ENCODE results near the gene CNKSR1.

CNKSR1 gene

DNA sequence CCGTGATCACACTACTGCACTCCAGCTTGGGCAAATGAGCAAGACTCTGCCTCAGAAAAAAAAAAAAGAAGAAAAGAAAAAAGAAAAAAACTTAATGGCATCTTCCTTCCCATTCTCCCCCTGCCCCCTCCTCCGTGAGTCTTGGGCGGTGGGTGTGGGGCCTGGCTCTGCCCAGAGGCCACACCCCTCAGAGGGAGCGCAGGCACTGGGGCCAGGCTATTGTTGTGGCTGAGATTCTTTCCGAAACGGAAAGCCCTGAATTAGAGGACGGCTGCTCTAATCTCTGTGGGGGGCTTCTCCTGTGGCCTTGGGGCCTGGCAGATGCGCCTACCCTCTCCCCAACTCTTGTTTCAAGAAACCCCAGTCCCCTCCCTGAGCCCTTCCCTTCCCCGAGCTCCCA is 22.5 kb upstream of the CNKSR1 start:
- Histone ChIP-seq H3K4me3 (ENCODE audit: low read depth, low read length) (no peak overlapping the region), H3K36me3 (ENCODE audit: control insufficient read depth, insufficient read depth, low read length) (no peaks in the 10 kb centered on the region), H3K79me2 (no peaks in the 10 kb centered on the region), H2AFZ (no peak overlapping the region), H3K4me1 (no peaks in the 10 kb centered on the region), H3K4me2 (ENCODE audit: low read length) (no peak overlapping the region), H3K9me3 (ENCODE audit: control insufficient read depth, low read length) (no peaks in the 10 kb centered on the region), H3K9ac (no peak overlapping the region), H3K27ac (peak overlapping the region; percentile 68), H3K27me3 (ENCODE audit: control insufficient read depth, insufficient read depth, low read length) (no peaks in the 10 kb centered on the region)
- TF ChIP-seq, protein P1, sequence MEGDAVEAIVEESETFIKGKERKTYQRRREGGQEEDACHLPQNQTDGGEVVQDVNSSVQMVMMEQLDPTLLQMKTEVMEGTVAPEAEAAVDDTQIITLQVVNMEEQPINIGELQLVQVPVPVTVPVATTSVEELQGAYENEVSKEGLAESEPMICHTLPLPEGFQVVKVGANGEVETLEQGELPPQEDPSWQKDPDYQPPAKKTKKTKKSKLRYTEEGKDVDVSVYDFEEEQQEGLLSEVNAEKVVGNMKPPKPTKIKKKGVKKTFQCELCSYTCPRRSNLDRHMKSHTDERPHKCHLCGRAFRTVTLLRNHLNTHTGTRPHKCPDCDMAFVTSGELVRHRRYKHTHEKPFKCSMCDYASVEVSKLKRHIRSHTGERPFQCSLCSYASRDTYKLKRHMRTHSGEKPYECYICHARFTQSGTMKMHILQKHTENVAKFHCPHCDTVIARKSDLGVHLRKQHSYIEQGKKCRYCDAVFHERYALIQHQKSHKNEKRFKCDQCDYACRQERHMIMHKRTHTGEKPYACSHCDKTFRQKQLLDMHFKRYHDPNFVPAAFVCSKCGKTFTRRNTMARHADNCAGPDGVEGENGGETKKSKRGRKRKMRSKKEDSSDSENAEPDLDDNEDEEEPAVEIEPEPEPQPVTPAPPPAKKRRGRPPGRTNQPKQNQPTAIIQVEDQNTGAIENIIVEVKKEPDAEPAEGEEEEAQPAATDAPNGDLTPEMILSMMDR (IDR thresholded peaks at IDR 0.05) = no peak

- no peaks in the 10 kb centered on the region for H3K79me2 ChIP-seq
- no peak overlapping the region for H3K9ac ChIP-seq
- H3K27ac ChIP-seq = peak overlapping the region; percentile 68
- no peaks in the 10 kb centered on the region for H3K4me1 ChIP-seq
- no peak overlapping the region for H3K4me2 ChIP-seq (ENCODE audit: low read length)
- TF ChIP-seq, protein P1 (IDR thresholded peaks at IDR 0.05) = no peak
- no peaks in the 10 kb centered on the region for H3K36me3 ChIP-seq (ENCODE audit: control insufficient read depth, insufficient read depth, low read length)
- no peak overlapping the region for H2AFZ ChIP-seq
- no peaks in the 10 kb centered on the region for H3K9me3 ChIP-seq (ENCODE audit: control insufficient read depth, low read length)
- H3K4me3 ChIP-seq (ENCODE audit: low read depth, low read length) = no peak overlapping the region
- no peaks in the 10 kb centered on the region for H3K27me3 ChIP-seq (ENCODE audit: control insufficient read depth, insufficient read depth, low read length)
Measured at GRCh38 chr1:26155370-26156284, 21.7 kb upstream of the CNKSR1 start.

- H3K9ac ChIP-seq = no peak overlapping the region
- TF ChIP-seq, protein P1 (IDR thresholded peaks at IDR 0.05) = no peak
- H3K79me2 ChIP-seq = no peaks in the 10 kb centered on the region
- no peak overlapping the region for H2AFZ ChIP-seq
- H3K27me3 ChIP-seq (ENCODE audit: control insufficient read depth, insufficient read depth, low read length) = no peaks in the 10 kb centered on the region
- no peak overlapping the region for H3K4me3 ChIP-seq (ENCODE audit: low read depth, low read length)
- H3K36me3 ChIP-seq (ENCODE audit: control insufficient read depth, insufficient read depth, low read length) = no peaks in the 10 kb centered on the region
- peak overlapping the region; percentile 34 for H3K4me2 ChIP-seq (ENCODE audit: low read length)
- H3K9me3 ChIP-seq (ENCODE audit: control insufficient read depth, low read length) = no peaks in the 10 kb centered on the region
- peak overlapping the region; percentile 68 for H3K27ac ChIP-seq
- H3K4me1 ChIP-seq = no peaks in the 10 kb centered on the region
Measured at GRCh38 chr1:26156285-26157038, 20.8 kb upstream of the CNKSR1 start.

DNA sequence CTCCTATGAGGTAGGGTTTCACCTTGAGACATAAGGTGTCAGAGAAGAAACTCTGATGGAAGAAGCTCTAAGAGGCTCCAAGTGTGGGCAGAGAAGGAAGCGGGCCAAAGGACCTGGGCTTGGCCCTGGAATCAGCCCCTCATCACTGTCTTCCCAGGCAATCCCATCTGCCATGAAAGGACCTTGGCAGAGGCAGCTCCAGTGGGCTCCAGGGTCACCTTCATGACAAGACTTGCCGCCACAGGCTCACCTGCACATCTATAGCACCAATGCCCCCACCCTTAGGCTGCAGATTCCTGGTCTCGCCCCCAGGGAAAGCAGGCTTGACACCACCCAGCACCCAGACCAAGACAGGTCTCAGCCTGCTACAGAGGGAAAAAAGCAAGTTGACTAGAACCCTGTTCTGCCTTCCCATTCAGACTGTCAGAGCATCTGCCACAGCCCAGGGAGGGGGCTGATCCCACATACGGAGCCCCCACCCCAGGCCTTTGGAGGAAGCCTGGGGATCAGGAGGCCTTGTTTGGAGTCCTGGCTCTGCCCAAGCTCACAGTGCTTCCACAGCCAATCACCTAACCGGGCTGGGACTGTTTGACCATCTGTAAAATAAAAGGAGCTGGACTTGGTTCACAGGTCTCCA is 18.9 kb upstream of the CNKSR1 start:
- Histone ChIP-seq H3K4me1 (no peaks in the 10 kb centered on the region), H3K9ac (no peak overlapping the region), H3K4me2 (ENCODE audit: low read length) (no peak overlapping the region), H3K4me3 (ENCODE audit: low read depth, low read length) (no peak overlapping the region), H3K9me3 (ENCODE audit: control insufficient read depth, low read length) (no peaks in the 10 kb centered on the region), H3K27ac (peak overlapping the region; percentile 39), H2AFZ (no peak overlapping the region), H3K27me3 (ENCODE audit: control insufficient read depth, insufficient read depth, low read length) (no peaks in the 10 kb centered on the region), H3K36me3 (ENCODE audit: control insufficient read depth, insufficient read depth, low read length) (no peaks in the 10 kb centered on the region), H3K79me2 (no peaks in the 10 kb centered on the region)
- TF ChIP-seq, protein P1 (IDR thresholded peaks at IDR 0.05) = no peak

All from parathyroid adenoma (tissue), 2 donors.